Neural cell (in vitro differentiated cells): ENCODE data around the gene PRTN3.

Source experiments
- CTCF ChIP-seq: fragments of 450-650 bp; IDR thresholded peaks from 2 replicates; pipeline ENCODE4 v1.5.1; 2014; ENCODE audit warnings: antibody characterized with exemption, mild to moderate bottlenecking, moderate library complexity; ENCODE audit not compliant: poor library complexity, severe bottlenecking
- EP300 ChIP-seq: fragments of 450-650 bp; conservative IDR thresholded peaks from 2 replicates; pipeline ENCODE4 v1.6.1; 2014; ENCODE audit warnings: antibody characterized with exemption, mild to moderate bottlenecking, moderate library complexity; ENCODE audit not compliant: poor library complexity, severe bottlenecking
- EZH2 ChIP-seq: fragments of 200-600, 300-800 bp; shearing (Covaris generic), sonication (generic); IDR thresholded peaks from 2 replicates; pipeline ENCODE4 v1.6.1; 2014; ENCODE audit warnings: antibody characterized with exemption, low read length, borderline replicate concordance, mild to moderate bottlenecking; ENCODE audit not compliant: insufficient read depth, poor library complexity, severe bottlenecking
- MXI1 ChIP-seq: fragments of 450-650 bp; conservative IDR thresholded peaks from 2 replicates; pipeline ENCODE4 v1.6.1; 2014; ENCODE audit warnings: antibody characterized with exemption, mild to moderate bottlenecking; ENCODE audit not compliant: poor library complexity, severe bottlenecking
- POLR2AphosphoS5 ChIP-seq: IDR thresholded peaks from 2 replicates; pipeline ENCODE4 v1.6.1; 2012
- REST ChIP-seq: IDR thresholded peaks from 2 replicates; pipeline ENCODE4 v1.6.1; 2012; ENCODE audit warnings: borderline replicate concordance
- SMC3 ChIP-seq: fragments of 450-650 bp; conservative IDR thresholded peaks from 2 replicates; pipeline ENCODE4 v1.6.1; 2014; ENCODE audit warnings: antibody characterized with exemption, mild to moderate bottlenecking, moderate library complexity; ENCODE audit not compliant: poor library complexity
- TAF1 ChIP-seq: IDR thresholded peaks from 2 replicates; pipeline ENCODE4 v1.6.1; 2012; ENCODE audit warnings: low read depth

GRCh38 chr19:800360-801029, 40.3 kb upstream of the PRTN3 start:
- TF ChIP-seq POLR2AphosphoS5: no peak
- no peak for TF ChIP-seq EZH2
- no peak for TF ChIP-seq CTCF
- no peak for TF ChIP-seq MXI1
- no peak for TF ChIP-seq SMC3
- no peak for TF ChIP-seq REST
- TF ChIP-seq EP300: no peak
- TF ChIP-seq TAF1: no peak
